HS-27A (cell line): ENCODE results near the gene PSMB7.

Experiments used
- DNase-seq: peaks from one replicate; pipeline ENCODE4 v3.0.0-alpha.2; 2012; ENCODE audit warnings: low read depth, missing footprints

PSMB7 gene

DNA sequence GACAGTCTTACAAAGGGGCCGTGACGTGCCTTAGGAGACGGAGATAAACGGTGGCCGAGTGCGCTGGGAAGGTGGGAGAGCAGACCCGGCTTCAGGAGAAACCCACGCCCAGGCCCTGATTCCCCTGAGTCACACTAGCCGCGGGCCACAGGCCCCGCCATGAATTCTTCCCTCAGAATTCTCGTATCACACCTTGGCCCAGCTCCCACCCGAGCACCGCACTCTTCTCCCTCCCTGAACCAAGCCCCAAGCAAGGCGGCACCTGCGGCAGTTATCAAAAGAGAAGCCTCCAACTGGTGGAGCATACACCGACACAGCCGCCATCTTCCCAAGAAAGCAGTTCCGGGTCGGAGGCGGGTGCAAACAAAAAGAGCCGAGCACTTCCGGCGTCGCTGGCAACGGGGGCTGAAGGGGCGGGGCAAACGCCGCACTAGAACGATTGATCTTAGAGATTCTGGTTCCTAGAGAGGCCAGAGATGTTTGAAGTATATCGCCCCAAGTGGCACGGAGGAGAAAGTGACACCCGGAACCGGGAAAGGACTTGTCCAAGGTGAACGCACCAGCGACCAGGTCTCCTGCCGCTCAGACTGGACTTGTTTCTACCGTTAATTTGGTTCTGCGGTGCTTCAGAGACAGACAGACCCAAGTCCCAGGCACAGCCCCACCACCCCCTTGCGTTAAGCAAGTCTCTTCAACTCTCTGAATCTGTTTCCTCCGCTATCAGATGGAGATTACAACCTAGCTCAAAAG is at the start of gene PSMB7:
PSMB7 (minus strand) TSS at position 341 of the 750 bp plus-strand sequence; CDS start at position 324, 17 bp downstream.
- DNase-seq = peak; percentile 62

DNA sequence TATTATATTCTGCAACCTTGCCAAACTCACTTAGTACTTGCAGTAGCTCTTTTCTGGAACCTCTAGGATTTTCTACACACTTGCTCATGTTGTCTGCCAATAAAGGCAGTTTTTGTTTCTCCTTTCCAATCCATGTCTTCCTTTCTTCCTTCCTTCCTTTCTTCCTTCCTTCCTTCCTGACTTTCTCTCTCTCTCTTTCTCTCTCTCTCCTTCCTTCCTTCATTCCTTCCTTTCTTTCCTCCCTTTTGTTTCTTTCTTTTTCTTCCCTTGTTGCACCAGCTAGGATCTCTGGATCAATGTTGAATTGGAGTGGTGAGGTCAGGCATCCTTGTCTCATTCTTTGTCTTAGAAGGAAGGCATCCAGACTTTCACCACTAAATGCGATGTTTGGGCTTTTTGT is 47.5 kb upstream of the PSMB7 start:
- DNase-seq = no peak

DNA sequence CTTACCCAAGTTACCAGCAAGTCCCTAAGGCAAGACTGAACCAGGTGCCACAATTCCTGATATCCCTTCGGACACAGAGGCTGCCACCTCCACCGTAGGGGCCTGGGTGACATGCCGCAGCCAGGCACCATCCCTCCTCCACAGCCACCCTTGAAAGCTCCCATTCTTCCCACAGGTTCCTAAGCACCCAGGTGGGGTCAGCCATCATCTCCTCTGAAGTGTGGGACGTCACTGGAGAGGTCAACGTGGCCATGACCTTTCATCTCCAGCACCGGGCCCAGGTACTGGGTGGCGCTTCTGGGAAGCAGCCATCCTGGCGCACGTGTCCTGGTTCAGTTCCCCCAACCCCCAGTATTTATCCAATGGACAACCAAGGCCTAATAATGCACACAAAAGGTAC is 43.2 kb upstream of the PSMB7 start:
- DNase-seq = no peak

DNA sequence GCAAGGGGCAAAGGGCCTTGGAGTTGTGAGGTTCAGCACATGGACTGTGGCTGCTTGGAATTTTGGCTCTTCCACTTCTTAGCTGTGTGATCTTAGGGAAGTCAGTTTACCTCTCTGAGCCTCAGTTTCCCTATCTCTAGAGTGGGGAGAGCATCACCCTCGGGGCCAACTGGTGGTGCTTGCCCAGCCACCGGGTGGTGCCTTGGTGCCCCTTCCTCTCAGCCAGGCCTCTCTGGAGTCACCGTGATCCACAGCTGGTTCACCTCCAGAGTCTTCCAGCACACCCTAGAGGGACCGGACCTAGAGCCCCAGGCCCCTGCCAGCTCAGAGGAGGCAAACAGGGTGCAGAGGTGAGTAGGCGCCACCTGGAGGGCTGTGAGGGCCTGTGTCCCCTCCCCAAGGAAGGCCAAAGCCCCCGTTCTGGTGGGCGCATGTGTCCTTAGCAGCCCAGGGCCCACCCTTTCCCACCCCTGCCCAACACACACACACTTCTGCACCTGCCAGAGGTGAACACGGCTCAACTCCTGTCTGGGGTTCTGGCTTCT is 42.7 kb upstream of the PSMB7 start:
- DNase-seq = no peak

DNA sequence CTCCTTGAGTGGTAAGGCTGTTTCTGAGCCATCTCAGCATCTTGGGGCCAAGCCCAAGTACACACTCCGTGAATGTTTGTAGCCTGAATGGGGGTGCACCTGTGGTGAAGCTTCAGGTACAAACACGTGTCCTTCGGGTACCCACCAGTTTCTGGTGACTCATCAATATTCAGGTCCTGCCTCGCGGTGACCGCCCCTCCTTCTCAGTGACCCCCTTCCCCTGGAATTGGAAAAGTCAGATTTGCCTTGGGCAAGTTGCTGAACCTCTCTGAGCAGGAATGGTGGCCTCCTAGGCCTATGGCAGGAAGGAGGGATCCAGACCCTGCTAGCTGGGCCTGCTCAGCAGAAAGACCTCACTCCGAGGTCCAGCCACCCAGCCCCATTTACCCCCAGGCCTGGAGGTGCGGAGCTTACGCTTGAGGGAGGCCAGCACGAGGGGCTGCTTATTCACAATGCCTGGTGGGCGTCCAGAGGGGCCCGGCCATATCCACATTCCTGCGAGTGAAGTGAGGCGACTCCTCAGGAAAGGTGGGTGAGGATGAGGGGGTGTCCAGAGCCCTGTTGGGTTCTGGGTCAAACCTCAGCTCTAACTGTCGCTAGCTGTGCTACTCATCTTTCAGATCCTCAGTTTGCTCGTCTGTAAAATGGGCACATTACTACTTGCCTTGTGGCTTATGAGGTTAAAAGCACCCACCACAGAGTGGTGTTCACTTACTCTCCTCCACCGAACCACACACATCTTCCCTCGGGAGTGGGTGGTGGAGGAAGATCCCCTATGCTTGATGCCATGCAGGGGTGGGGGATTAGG is 42.0 kb upstream of the PSMB7 start:
- DNase-seq = no peak

DNA sequence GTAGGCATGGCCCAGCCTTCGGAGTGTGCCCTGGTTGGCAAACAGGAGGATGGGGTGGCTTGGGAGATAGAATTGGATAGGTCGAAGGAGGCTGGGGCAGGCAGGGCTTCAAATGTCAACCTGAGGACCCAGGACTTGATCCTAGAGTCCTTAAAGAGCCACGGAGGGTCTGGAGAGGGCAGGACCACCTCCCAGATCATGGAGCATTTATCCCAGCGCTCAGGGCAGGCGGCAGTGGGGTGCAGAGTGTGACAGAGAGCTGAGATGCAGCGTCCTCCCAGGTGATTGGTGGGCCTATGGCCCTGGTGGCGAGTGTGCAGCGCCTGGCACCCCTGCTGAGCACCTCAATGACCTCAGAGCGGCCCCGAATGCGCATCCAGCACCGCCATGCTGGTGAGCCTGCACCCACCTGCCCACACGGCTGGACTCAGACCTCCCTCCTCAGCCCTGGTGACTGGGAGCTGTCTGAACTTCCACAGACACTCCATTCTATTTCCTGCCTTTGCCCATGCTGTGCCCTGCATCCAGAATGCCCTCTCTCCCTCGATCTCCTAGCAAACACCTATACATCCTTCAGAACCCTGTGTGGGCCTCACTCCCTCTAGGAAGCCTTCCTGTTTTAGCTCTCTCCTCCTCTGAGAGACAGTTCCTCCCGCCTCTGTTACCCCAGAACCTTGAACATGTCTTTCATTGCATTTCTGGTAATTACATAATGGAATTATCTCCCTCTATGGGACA is 41.3 kb upstream of the PSMB7 start:
- no peak for DNase-seq

DNA sequence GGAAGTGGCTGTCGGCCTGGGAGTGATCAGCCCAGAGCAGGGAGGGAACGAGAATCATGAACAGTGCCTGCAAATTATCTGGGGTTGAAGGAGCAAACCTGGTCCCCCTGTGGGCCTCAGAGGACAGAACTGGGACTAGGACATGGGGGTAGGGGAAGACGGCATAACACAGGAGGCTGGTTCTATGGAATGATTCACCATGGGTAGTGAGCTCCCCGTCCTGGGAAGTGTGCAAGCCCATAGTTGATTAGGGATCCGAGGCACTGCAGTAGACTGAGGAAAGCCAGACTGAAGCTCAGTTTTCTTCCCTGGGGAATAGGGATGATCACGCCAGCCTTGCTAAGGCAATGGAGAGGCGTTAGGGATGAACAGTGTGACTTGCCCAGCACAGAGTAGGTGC is 40.6 kb upstream of the PSMB7 start:
- no peak for DNase-seq

DNA sequence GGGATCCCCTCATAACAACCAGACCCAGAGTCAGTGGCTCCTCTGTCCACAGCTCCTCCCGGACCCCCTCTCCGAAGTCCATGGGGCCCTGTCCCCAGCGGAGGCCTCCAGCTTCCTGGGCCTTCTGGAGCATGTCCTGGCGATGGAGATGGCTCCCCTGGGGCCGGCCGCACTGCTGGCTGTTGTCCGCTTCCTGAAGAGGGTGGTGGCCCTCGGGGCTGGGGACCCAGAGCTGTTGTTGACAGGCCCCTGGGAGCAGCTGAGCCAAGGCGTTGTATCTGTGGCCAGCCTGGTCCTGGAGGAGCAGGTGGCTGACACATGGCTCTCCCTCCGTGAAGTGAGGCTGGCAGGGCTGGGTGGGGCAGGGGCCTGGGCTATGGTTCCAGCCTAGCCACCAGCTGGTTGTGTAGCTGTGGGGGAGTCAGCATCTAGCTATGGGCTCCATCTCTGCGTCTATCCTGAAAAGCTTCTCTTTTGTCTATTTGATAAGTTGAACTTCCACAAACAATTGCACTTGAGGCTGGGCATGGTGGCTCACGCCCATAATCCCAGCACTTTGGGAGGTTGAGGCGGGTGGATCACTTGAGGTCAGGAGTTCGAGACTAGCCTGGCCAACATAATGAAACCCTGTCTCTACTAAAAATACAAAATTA is 39.7 kb upstream of the PSMB7 start:
- DNase-seq = no peak

DNA sequence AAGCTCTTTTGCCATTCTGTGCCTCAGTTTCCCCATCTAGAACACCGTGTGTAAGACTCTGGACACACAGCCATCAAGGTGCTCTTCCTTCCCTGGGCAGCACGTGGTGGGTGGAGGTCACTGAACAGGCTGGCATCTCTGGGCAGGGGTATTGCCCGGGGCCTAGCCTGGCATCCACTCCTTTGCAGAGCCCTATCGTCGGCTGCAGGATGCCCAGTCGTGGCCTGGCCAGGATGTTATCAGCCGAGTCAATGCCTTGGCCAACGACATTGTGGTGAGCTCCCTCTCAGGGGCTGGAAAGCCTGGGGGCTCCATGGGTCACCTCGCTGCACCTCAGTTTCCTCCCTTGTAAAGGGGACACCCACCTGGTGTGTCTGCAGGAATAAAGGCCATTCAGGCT is 39.1 kb upstream of the PSMB7 start:
- DNase-seq = no peak

DNA sequence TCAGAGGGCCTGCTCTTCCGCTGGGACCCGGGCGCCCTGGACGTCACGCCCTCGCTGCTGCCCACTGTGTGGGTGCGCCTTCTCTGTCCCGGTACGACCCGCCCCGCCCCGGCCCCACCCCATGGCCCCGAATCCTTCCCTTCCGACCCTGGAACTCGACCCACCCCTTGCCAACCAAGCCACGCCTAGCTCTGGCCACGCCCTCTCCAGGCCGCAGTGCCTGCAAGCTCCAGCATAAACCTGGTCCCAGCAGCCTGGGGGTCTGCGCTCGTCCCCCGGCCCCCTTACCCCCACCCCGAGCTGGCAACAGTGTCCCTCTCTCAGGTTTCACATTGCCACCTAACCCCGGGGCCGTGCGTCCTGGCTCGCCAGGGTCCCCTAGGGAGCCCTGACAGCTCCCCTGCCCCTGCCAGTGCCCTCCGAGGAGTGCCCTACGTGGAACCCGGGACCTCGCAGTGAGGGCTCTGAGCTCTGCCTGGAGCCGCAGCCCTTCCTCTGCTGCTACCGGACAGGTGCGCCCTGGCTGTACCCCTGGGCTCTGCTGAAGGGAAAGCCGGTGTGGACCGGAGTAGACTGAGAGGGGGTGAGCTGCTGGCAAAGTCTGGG is 38.4 kb upstream of the PSMB7 start:
- DNase-seq = no peak

DNA sequence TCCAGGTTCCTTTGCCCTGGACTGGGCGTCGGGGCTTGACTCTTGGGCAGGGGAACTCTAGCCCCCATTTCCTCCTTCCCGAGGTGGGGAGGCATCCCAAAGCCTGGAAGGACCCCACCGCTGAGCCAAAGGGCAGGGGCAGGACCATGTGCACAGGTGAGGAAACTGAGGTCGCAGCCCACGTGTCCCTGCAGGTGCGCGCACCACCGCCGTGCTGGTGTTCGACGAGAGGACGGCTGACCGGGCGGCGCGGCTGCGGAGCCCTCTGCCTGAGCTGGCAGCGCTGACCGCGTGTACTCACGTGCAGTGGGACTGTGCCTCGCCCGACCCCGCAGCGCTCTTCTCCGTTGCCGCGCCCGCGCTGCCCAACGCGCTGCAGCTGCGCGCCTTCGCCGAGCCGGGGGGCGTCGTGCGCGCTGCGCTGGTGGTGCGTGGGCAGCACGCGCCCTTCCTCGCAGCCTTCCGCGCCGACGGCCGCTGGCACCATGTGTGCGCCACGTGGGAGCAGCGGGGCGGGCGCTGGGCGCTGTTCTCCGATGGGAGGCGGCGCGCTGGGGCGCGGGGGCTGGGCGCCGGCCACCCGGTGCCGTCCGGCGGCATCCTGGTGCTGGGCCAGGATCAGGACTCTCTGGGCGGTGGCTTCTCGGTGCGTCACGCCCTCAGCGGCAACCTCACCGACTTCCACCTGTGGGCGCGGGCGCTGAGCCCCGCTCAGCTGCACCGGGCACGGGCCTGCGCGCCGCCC is 37.8 kb upstream of the PSMB7 start:
- no peak for DNase-seq

DNA sequence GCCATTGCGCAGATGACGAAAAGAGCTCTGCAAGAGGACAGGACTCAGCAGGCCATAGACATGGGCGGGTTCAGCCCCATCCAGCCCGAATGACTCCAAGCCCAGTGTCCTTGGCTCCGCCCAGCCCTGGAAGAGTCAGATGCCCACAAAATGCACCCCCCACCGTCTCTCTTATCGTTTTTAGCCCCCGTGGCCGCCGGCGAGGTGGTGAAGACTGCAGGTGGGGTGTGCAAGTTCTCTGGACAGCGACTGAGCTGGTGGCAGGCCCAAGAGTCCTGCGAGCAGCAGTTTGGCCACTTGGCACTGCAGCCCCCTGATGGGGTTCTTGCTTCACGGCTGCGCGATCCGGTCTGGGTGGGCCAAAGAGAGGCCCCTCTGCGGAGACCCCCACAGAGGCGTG is 37.1 kb upstream of the PSMB7 start:
- DNase-seq = no peak

DNA sequence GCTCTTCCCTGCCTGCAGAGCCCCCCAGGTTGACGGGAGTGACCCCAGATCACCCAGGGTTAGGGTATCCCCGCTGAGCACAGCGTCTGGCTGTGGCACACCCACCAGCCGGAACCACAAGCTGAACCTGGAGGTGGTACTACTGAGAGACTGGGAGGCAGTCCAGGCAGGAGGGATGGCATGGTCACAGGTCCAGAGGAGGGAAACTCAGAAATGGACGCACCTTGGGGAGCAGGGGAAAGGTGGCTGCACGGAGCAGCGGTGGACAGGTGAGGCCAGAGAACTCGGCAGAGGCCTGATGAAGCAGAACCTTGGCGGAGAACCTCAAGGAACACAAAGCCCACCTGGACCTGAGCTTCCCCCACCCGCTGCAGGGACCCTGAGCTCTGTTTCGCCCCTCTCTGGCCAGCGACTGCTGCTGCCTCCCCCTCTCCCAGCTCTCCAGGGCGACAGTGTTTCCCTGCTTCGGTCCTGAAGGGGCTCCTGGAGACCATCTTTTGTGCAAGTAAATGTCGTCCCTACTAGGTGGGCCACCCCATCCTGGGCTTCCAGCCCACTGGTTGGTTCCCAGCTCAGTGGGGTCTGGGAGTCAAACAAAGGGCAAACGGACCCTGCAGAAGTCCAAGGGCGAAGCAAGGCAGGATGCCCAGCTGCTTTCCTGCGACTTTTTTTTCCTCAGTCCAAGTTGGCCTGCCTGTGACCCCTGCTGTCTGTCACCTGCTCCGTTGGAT is 35.9 kb upstream of the PSMB7 start:
- no peak for DNase-seq

DNA sequence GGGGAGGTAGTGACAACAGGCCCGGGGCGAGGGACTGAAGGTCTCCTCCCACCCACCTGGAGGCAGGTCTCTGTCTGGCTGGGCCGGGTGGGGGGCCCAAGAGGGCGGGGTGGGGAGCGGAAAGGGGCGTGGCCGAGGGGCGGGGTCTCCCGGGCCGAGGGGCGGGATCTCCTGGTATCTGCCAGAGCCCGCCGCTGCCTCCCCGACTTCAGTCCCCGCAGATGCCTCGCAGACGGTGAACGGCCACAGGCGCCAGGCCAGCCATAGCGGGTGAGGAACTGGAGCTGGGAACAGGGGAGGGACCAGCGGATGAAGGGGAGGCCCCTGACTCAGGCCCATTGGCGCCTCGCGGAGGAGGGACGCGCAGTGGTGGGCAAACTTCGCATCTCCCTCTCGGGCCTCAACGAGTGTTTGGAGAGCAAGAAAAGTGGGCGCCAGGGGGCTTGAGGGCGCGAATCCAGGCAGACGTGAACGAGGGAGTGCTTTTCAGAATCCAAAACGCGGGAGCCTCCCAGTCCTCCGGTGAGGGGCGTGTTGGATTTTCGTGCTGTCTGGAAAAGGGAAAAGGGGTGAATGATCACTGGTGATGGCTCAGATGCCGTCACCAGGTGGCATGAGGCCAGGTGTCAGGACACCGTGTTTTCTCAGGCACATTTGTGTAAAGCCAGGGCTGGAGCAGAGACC is 35.1 kb upstream of the PSMB7 start, which contains the start of gene ADGRD2:
ADGRD2 (plus strand) TSS at position 211 of the 684 bp plus-strand sequence. CDS start 1,216 bp downstream, outside the sequence.
- no peak for DNase-seq

DNA sequence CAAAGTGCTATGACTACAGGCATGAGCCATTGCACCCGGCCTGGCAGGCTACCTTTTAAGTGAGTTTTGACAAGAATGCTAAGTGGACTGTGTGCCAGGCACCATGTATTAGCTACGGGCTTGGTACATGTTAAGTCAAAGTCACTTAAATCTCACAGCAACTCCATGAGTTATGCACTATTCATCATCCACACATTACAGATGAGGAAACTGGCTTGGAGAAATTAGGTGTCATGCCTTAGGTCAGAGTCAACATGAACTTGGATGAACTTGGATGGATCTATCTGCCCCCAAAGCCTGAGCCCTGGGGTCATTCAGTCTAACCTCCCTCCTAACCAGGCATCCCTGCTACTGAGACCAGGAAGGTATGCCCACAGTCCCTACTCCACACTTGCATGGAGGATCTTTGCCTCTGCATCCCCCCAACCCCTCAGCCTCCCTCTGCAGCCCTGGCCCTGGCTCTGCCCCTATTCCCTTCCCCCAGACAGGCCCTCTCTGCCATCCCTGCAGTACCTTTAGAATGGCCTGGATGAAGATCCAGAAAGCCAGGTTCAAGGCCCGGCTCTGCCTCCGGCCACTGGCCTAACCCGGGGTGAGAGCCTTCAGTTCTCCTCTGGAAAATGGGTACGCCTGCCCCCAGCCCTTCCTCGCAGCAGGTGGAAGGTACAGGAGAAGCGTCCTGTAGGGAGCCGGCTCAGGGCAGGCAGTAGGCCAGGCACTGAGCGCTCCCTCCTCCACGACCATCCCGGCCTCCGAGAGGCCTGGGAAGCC is 34.3 kb upstream of the PSMB7 start:
- DNase-seq = no peak

DNA sequence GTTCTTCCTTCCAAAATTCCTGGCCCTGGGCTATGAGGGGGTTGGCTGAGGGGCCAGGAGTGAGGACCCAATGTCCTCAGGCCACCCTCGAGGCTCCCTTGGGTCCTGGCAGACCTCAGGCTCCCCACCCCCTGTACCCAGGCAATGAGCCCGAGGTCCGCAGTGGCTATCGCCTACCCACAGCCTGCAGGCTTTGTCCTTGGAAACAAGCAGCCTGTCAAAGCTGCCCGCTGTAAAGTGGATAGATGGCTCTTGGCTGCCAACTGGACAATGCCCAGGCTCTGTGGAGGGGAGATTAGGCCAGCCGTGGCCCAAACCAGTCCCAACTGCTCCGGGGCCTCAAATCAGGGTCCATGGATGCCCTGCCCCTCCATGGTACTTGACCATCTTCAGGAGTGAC is 32.8 kb upstream of the PSMB7 start:
- no peak for DNase-seq

DNA sequence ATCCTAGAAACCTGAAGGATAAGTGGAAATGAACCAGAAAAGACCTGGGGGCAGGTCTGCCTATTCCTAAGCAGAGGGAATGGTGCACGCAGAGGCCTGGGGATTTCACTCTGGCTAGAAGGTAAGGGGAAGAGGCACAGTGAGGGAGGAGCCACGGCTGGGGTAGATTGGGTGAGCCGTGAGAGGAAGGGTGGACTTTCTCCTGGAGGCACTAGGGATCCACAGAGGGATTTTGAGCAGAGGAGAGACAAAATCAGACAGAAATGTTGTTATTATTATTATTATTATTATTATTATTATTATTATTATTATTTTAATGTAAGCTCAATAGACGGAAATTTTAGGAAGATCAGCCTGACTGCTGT is 32.0 kb upstream of the PSMB7 start:
- no peak for DNase-seq

DNA sequence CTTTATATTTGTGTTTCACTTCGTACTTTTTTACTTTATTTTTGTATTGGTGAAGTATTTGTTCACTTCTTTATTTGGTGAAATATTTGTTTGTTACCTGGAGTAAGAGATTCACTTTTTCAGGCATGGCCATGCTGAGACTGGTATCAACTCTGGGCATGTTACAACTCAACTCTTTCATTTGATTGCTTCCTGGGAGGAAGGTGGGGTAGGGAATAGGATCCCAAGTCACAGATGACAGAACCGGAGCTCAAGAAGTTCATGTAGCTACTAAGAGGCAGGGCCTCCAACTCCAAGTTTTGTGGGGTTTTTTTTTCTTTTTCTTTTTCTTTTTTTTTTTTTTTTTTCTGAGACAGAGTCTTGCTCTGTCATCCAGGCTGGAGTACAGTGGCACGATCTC is 28.9 kb upstream of the PSMB7 start:
- DNase-seq = no peak

DNA sequence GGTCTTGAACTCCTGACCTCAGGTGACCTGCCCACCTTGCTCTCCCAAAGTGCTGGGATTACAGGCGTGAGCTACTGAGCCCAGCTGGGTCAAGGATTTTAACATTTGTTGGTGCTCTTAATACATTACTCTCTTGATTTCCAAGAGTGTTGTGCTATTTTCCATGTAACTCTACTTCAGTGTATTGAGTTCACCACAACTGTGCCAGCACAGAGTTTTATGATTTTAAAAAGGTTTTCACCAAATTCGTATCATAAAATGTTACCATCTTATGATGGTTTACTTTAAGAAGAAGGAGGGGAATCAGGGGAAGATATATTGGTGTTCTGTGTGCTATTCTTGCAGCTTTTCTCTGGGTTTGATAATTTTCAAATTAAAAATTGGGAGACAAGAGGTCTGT is 28.4 kb upstream of the PSMB7 start:
- no peak for DNase-seq
